GM12873 (cell line): ENCODE measurements around the gene NPHP4.

Experiments
- CTCF ChIP-seq: IDR thresholded peaks from 2 replicates; pipeline ENCODE4 v1.5.1; 2012; ENCODE audit warnings: low read depth, mild to moderate bottlenecking, moderate library complexity, low read length, control low read depth; ENCODE audit not compliant: insufficient read depth; ENCODE audit errors: missing control alignments

NPHP4 gene

DNA sequence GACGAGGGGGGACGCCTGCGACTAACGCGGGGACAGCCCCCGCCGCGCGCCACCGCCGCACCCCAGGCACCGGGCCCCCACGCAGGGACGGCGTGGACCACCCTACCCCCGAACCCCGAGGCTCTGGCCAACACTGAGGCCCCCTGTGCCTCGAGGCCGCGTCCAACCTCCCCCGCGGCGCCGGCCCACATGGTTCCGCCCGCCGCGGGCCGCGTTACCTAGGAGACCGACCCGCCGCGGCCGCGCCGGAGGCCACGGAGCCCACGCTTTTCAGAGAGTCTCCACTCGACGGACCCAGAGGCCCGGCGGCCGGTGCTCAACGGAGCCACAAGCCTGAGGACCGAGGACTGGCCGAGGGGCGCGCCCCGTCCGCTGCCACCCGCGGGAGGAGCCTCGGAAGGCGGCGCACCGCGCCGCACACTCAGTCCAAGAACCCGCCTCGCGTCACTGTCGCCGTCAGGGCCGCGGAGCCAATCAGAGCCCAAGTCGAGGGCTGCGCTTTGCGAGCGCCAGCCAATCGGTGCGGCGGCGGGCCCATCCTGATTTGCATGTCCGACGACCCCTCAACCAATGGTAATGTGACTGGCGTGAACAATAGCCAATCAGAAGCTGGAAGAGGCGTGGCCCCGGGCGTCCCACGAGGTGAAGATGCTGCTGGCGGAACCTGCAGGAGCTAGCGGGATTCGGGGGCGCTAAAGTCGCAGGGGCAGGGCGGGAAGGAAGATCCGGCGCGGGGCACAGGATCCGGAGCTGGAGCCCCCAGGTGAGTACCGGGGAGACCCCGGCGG lies at the start of gene NPHP4:
Gene NPHP4, minus strand, starts transcription at position 400 of the 788 bp plus-strand sequence. CDS start 6,136 bp downstream, outside the sequence.
- no peak for TF ChIP-seq CTCF

DNA sequence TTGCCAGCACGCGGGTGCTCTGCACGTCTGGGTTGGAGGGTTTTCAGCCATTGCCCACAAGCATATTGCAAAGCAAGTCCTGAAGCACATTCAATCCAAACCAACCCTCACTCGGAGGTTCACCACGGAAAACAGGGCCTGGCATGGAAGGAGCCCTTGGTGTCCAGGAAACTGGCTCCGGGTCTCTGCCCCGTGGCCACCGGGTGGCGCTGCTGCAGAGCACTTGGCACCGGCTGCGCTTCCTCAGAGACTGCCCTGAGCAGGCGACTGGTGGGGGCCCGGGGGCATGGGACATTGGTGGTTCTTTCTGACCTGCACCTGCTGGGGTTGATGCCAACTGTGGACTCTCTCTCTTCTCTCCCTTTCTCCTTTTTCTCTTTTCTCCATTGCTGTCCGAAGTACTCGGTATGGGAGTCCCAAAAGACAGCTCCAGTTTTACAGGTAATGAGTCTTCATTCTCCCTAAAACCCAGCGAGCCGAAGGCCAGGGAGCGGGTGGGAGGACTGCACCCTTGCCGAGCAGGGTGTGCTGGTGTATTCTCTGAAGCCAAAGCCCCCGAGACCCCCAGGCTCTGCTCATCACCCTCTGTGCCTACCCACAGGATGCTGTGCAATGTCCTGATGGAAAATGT lies 49.3 kb upstream of the NPHP4 start:
- peak; percentile 71 for TF ChIP-seq CTCF

DNA sequence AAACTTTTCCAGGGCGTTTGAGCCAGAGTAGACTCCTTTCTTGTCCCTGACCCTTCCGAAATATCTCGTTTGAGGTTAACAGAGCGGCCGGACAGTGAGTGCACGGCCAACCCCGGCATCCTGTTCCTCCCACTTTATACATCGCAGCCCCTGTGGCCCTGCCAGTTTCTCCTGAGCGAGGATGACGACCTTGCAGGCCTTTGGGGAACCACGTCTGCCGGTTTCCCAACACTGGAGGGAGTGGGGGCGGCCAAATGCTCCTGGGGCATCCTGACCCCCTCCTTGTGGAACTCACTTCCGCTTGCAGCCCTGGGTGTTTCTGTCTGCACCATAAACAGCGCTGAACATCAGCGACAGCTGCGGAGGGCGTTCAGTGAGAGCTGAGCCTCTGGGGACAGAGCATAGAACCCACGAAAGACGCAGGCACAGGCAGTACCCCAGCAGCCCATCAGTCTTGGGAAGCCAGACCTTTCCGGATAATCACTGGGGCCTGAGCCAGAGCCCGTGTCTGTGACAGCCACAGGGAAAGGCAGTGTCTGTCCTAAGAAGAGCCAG lies 48.7 kb upstream of the NPHP4 start:
- TF ChIP-seq CTCF: no peak

- no peak for TF ChIP-seq CTCF
Observed at GRCh38 chr1:6040444-6040843, 48.2 kb upstream of the NPHP4 start.

- no peak for TF ChIP-seq CTCF
Observed at GRCh38 chr1:6039031-6039430, 46.8 kb upstream of the NPHP4 start.

GRCh38 chr1:6038603-6039002 lies 46.4 kb upstream of the NPHP4 start:
- no peak for TF ChIP-seq CTCF

- TF ChIP-seq CTCF: no peak
Observed at GRCh38 chr1:6037338-6037762, 45.1 kb upstream of the NPHP4 start.
